H1 (cell line): ENCODE data around the gene PRPS1.

Experiments used
- ATF3 ChIP-seq: IDR thresholded peaks from 2 replicates; pipeline ENCODE4 v1.6.1; 2011; ENCODE audit warnings: low read depth, mild to moderate bottlenecking, low read length; ENCODE audit not compliant: insufficient read depth
- BCL11A ChIP-seq, 2 experiments: IDR thresholded peaks; one replicate each; pipeline ENCODE4 v1.6.1; 2011; ENCODE audit warnings: low read depth in 2 of 2, low read length in 2 of 2, mild to moderate bottlenecking in 2 of 2
- CTCF ChIP-seq, 3 experiments: IDR thresholded peaks; 1 replicate in 2 of 3; 2 replicates in 1 of 3; pipeline versions ENCODE4 v1.5.1 to v1.6.1; 2011; ENCODE audit warnings: low read length in 3 of 3, mild to moderate bottlenecking in 3 of 3, inconsistent platforms in 2 of 3, low read depth in 1 of 3, moderate library complexity in 1 of 3; ENCODE audit not compliant: insufficient read depth in 1 of 3; ENCODE audit errors: control extremely low read depth in 1 of 3
- JUN ChIP-seq: IDR thresholded peaks from 2 replicates; pipeline ENCODE4 v1.6.1; 2011; ENCODE audit warnings: low read depth, mild to moderate bottlenecking, improper control_type of control experiment, low read length
- KDM1A ChIP-seq: fragments of 200-600, 300-600 bp; sonication (generic); IDR thresholded peaks from 2 replicates; pipeline ENCODE4 v1.7.1; 2016; ENCODE audit warnings: mild to moderate bottlenecking, low read length, borderline replicate concordance
- MAX ChIP-seq: IDR thresholded peaks from 2 replicates; pipeline ENCODE4 v1.6.1; 2012; ENCODE audit warnings: inconsistent platforms
- POLR2A ChIP-seq, 2 experiments: IDR thresholded peaks; 1 replicate in 1 of 2; 2 replicates in 1 of 2; pipeline ENCODE4 v1.6.1; 2011; ENCODE audit warnings: low read depth in 2 of 2, low read length in 2 of 2, mild to moderate bottlenecking in 2 of 2; ENCODE audit errors: control extremely low read depth in 1 of 2
- POLR2AphosphoS5 ChIP-seq: IDR thresholded peaks from 2 replicates; pipeline ENCODE4 v1.6.1; 2011; ENCODE audit warnings: low read depth, low read length
- RBBP5 ChIP-seq: IDR thresholded peaks from 2 replicates; pipeline ENCODE4 v1.7.1; 2012; ENCODE audit warnings: low read depth, mild to moderate bottlenecking, inconsistent platforms, low read length, moderate library complexity, borderline replicate concordance
- SRF ChIP-seq: IDR thresholded peaks from 2 replicates; pipeline ENCODE4 v1.6.1; 2011; ENCODE audit warnings: mild to moderate bottlenecking, low read depth, low read length, moderate library complexity
- TAF1 ChIP-seq: IDR thresholded peaks from 2 replicates; pipeline ENCODE4 v1.6.1; 2011; ENCODE audit warnings: mild to moderate bottlenecking, low read depth, low read length
- TEAD4 ChIP-seq: IDR thresholded peaks from 2 replicates; pipeline ENCODE4 v1.6.1; 2012; ENCODE audit warnings: low read depth, low read length, inconsistent platforms, mixed read lengths

GRCh38 chrX:107630031-107630689, 1.9 kb downstream of the PRPS1 start:
- no peak for TF ChIP-seq RBBP5
- TF ChIP-seq TAF1: no peak
- TF ChIP-seq CTCF (IDR thresholded peaks at IDR 0.05; ENCODE audit: control extremely low read depth in 1 of 3, insufficient read depth in 1 of 3, low read depth in 1 of 3, low read length in 3 of 3): no peak
- no peak for TF ChIP-seq SRF
- no peak for TF ChIP-seq JUN
- no peak for TF ChIP-seq BCL11A (IDR thresholded peaks at IDR 0.05; ENCODE audit: low read depth in 2 of 2, low read length in 2 of 2)
- TF ChIP-seq TEAD4: no peak
- no peak for TF ChIP-seq POLR2AphosphoS5
- TF ChIP-seq ATF3: no peak
- no peak for TF ChIP-seq MAX
- no peak for TF ChIP-seq KDM1A
- no peak for TF ChIP-seq POLR2A (IDR thresholded peaks at IDR 0.05; ENCODE audit: control extremely low read depth in 1 of 2, low read depth in 2 of 2, low read length in 2 of 2)
